Heart left ventricle (tissue), 16 donors: ENCODE measurements around the gene RPP14. TPM values are rescaled to one million over a fixed set of nuclear protein-coding genes. Genes with fewer than 3 reads are reported as not detected.

ENCODE experiments used
- ATAC-seq, 4 donors: fragments of 200-7000 bp; cut with Tn5 transposase; one replicate each; pipeline ENCODE4 v1.9.1; 2020 to 2022; ENCODE audit warnings: moderate library complexity in 4 of 4, mild to moderate bottlenecking in 3 of 4, moderate number of reproducible peaks in 1 of 4
- DNase-seq, 5 donors: peaks; one replicate each; pipeline ENCODE4 v3.0.0-alpha.2; 2020
- H3K27ac ChIP-seq, 12 donors: fragments of 200-600 bp; sonication (generic) in 4 of 12; one replicate each; pipeline versions ENCODE4 v1.5.0 to v1.8.0; 2016 to 2022; ENCODE audit warnings: mild to moderate bottlenecking in 2 of 12
- H3K27me3 ChIP-seq, 9 donors: fragments of 200-600 bp; sonication (generic) in 2 of 9; one replicate each; pipeline versions ENCODE4 v1.5.1 to v1.8.0; 2016 to 2022; ENCODE audit warnings: mild to moderate bottlenecking in 3 of 9
- H3K36me3 ChIP-seq, 9 donors: fragments of 200-600 bp; sonication (generic) in 2 of 9; one replicate each; pipeline versions ENCODE4 v1.5.0 to v1.8.0; 2018 to 2022; ENCODE audit warnings: mild to moderate bottlenecking in 2 of 9
- H3K4me1 ChIP-seq, 12 donors: fragments of 200-600 bp; sonication (generic) in 4 of 12; one replicate each; pipeline versions ENCODE4 v1.5.0 to v1.8.0; 2016 to 2022; ENCODE audit warnings: mild to moderate bottlenecking in 3 of 12
- H3K4me3 ChIP-seq, 12 donors: fragments of 200-600 bp; sonication (generic) in 4 of 12; one replicate each; pipeline versions ENCODE4 v1.5.0 to v1.8.0; 2017 to 2022; ENCODE audit warnings: mild to moderate bottlenecking in 9 of 12, moderate library complexity in 4 of 12
- H3K9me3 ChIP-seq, 12 donors: fragments of 200-600 bp; sonication (generic) in 4 of 12; one replicate each; pipeline versions ENCODE4 v1.5.0 to v1.8.0; 2016 to 2022; ENCODE audit warnings: mild to moderate bottlenecking in 1 of 12
- CTCF ChIP-seq, 12 donors: fragments of 200-600 bp; sonication (generic) in 4 of 12; IDR thresholded peaks; one replicate each; pipeline versions ENCODE4 v1.5.0 to v1.8.0; 2018 to 2022; ENCODE audit warnings: antibody characterized with exemption in 12 of 12, mild to moderate bottlenecking in 5 of 12
- POLR2A ChIP-seq, 2 donors: fragments of 450-650 bp; IDR thresholded peaks; one replicate each; pipeline ENCODE4 v1.6.1; 2017; ENCODE audit warnings: antibody characterized with exemption in 2 of 2, mild to moderate bottlenecking in 2 of 2, moderate library complexity in 2 of 2
- WGBS, 4 donors: extraction: QIAGEN DNeasy Blood & Tissue Kit in 2 of 4; methylation state at CpG; one replicate each; pipeline versions ENCODE4 v1.1.5 to v1.1.7; 2013 to 2018; 5-methylcytosine and 5-hydroxymethylcytosine counted together
- intact Hi-C, 10 donors: fragments of 100-400 bp; cut with DNase I; formaldehyde crosslinking; loops; one replicate each; pipeline versions ENCODE4 v1.11.1 to v1.14.2; 2022
- polyA plus RNA-seq, 2 donors: library from polyadenylated mRNA; stranded (reverse); fragments of 200-250 nt; gene quantifications; one replicate each; pipeline ENCODE4 v1.2.3, GENCODE V29; 2013
- total RNA-seq, 9 donors: library from RNA; depleted of rRNA in 2 of 9; stranded (reverse); fragments of >200 nt in 2 of 9; fragmentation: NEBNext Ultra II Directional in 3 of 9; extraction: Animal tissue kit (Norgen Biotek cat#: 25700) in 3 of 9; gene quantifications; one replicate each; pipeline versions ENCODE4 v1.1.0 to v1.2.4, GENCODE V29; 2016 to 2023
- donor health status: ischemic (EF 13 %, LVEDD 7.1; RV severe dilation, severe dysfunction).
- donor health status: healthy with polysubstance abuse.
- donor health status: DM: no; HTN: yes; CAD: no.
- donor health status: DM: no; HTN: no; CAD: no.
- donor health status: ischemic (EF 25% LVEDD 6.9; RV normal size, moderate dysfunction).
- donor health status: ischemic (EF 25% LVEDD 5.7; RV mildly dilated, moderate dysfunction).
- donor health status: healthy.
- donor health status: DM: yes; HTN: yes; CAD: no.
- donor health status: ischemic (EF 35%, LVEDD 5.7; RV mildly dilated, moderate dysfunction).
- donor health status: nonischemic (EF 11% LVEDD 7.7; RV severe dilation, severe dysfunction).
- donor health status: DM: yes; HTN: yes; CAD: no.
- donor health status: PGD.
- donor health status: ischemic (EF 29% LVEDD 5.4; RV normal size, mild dysfunction).
- donor health status: nonischemic (EF 23%, LVEDD 6.1; RV moderate dilation, normal function).

RPP14 gene
- total and polyA plus RNA-seq, 11 donors = 9.6 to 32.4 (median 24.0) TPM

GRCh38 chr3:58326267-58326900 is 20.3 kb downstream of the RPP14 start:
- no peaks in the 10 kb centered on the region for H3K27me3 ChIP-seq
- ATAC-seq (no peak), DNase-seq (no peak)
- 94 to 97% (median 96%) methylated on average over 8 of the region's 8 CpGs for WGBS, 4 donors
- intact Hi-C loops = loop anchor here in 1 of 10 donors (5.0 kb wide), 1 partner anchor 161 kb away; no protein-coding TSS in a partner anchor
- H3K4me3 ChIP-seq = no peak overlapping the region
- peaks cover 0 to 23% (median 10%) of the 10 kb centered on the region in 12 donors for H3K4me1 ChIP-seq
- no peak overlapping the region for H3K27ac ChIP-seq
- H3K36me3 ChIP-seq = peaks cover 0 to 2% (median 0%) of the 10 kb centered on the region in 9 donors
- TF ChIP-seq POLR2A (IDR thresholded peaks at IDR 0.05) (no peak), CTCF (IDR thresholded peaks at IDR 0.05) (no peak)
- H3K9me3 ChIP-seq = no peaks in the 10 kb centered on the region

GRCh38 chr3:58329150-58329921 is 23.3 kb downstream of the RPP14 start:
- Histone ChIP-seq H3K36me3 (no peaks in the 10 kb centered on the region), H3K27me3 (no peaks in the 10 kb centered on the region), H3K4me1 (peaks cover 0 to 39% (median 23%) of the 10 kb centered on the region in 12 donors), H3K4me3 (no peak overlapping the region), H3K9me3 (no peaks in the 10 kb centered on the region), H3K27ac (no peak overlapping the region)
- DNase-seq = no peak
- TF ChIP-seq CTCF (IDR thresholded peaks at IDR 0.05) = no peak
- intact Hi-C loops = loop anchor here in 1 of 10 donors (5.0 kb wide), 1 partner anchor 158 kb away; no protein-coding TSS in a partner anchor
- no peak for ATAC-seq
- WGBS, 4 donors = 88 to 94% (median 91%) methylated on average over 8 of the region's 8 CpGs

- Histone ChIP-seq H3K4me1 (peaks cover 0 to 37% (median 25%) of the 10 kb centered on the region in 12 donors), H3K27me3 (no peaks in the 10 kb centered on the region), H3K36me3 (no peaks in the 10 kb centered on the region), H3K4me3 (no peak overlapping the region), H3K27ac (no peak overlapping the region), H3K9me3 (no peaks in the 10 kb centered on the region)
- intact Hi-C loops = loop anchor here in 9 of 10 donors (5.0 to 10.0 kb wide), 5 partner anchors 82 to 165 kb away; partner anchors contain the start of gene KCTD6 (in 8 of the 9)
- ATAC-seq (no peak), DNase-seq (no peak)
- WGBS, 4 donors = 91 to 96% (median 94%) methylated on average over 5 of the region's 5 CpGs
- TF ChIP-seq CTCF (IDR thresholded peaks at IDR 0.05) = no peak
- no peak for TF ChIP-seq POLR2A (IDR thresholded peaks at IDR 0.05)
Measured at GRCh38 chr3:58329922-58330413, 23.9 kb downstream of the RPP14 start.

GRCh38 chr3:58331593-58332152 is 25.6 kb downstream of the RPP14 start:
- no peaks in the 10 kb centered on the region for H3K9me3 ChIP-seq
- TF ChIP-seq CTCF (IDR thresholded peaks at IDR 0.05) (no peak), POLR2A (IDR thresholded peaks at IDR 0.05) (no peak)
- peaks cover 0 to 45% (median 20%) of the 10 kb centered on the region in 12 donors for H3K4me1 ChIP-seq
- intact Hi-C loops = loop anchor here (1.0 to 10.0 kb wide), 7 partner anchors 81 to 163 kb away; partner anchors contain the start of genes KCTD6 (in 8 of the 10) and PDHB (in 1 of the 10)
- WGBS, 4 donors = 80 to 84% (median 83%) methylated on average over 4 of the region's 4 CpGs
- DNase-seq = no peak
- no peak overlapping the region for H3K27ac ChIP-seq
- H3K27me3 ChIP-seq = no peaks in the 10 kb centered on the region
- no peaks in the 10 kb centered on the region for H3K36me3 ChIP-seq
- peak overlapping the region in 1 of 12 donors; percentile 83 for H3K4me3 ChIP-seq
- ATAC-seq = no peak
